Tibial nerve (tissue), 3 donors: Measurements from ENCODE around the gene LHX2.

Experiments
- POLR2A ChIP-seq, 2 donors: fragments of 450-650 bp; IDR thresholded peaks; one replicate each; pipeline ENCODE4 v1.6.1; 2017; ENCODE audit warnings: antibody characterized with exemption in 2 of 2, mild to moderate bottlenecking in 2 of 2, moderate library complexity in 2 of 2
- TF ChIP-seq, protein P1 (sequence below), 5 experiments: fragments of 200-600 bp in 3 of 5; fragments of 450-650 bp in 2 of 5; sonication (generic) in 3 of 5; IDR thresholded peaks; one replicate each; pipeline ENCODE4 v1.5.1; 2016 to 2019; ENCODE audit warnings: antibody characterized with exemption in 5 of 5, mild to moderate bottlenecking in 3 of 5, moderate library complexity in 2 of 5

DNA sequence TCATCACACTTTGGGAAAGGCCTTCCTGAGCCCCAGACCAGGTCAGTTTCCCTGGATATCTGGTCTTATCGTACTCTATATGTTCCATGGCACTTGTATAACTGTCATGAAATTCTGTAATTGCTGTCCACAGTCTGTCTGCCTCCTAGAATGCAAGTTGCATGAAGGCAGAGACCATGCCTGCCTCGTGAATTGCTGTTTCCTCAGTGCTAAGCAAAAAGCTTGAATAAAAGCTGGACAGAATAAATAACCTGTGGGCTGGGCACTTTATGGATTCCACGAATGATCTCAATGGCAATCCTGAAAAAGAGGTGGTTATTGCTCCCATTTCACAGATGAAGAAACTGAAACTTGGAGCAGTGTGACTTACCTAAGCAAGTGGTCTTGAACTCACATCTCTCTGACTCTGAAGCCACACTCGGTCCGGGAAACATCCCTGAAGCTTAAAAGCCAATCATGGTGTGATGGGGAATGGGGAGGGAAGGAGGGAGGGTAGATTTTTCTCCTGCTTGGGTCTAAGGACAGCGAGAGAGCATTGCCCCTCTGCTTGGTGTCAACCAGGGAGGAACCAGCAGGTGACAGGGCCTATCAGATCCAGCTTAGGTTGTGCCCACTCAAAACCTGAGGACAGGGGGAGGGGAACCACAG is 13.2 kb upstream of the LHX2 start:
- TF ChIP-seq, protein P1, sequence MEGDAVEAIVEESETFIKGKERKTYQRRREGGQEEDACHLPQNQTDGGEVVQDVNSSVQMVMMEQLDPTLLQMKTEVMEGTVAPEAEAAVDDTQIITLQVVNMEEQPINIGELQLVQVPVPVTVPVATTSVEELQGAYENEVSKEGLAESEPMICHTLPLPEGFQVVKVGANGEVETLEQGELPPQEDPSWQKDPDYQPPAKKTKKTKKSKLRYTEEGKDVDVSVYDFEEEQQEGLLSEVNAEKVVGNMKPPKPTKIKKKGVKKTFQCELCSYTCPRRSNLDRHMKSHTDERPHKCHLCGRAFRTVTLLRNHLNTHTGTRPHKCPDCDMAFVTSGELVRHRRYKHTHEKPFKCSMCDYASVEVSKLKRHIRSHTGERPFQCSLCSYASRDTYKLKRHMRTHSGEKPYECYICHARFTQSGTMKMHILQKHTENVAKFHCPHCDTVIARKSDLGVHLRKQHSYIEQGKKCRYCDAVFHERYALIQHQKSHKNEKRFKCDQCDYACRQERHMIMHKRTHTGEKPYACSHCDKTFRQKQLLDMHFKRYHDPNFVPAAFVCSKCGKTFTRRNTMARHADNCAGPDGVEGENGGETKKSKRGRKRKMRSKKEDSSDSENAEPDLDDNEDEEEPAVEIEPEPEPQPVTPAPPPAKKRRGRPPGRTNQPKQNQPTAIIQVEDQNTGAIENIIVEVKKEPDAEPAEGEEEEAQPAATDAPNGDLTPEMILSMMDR (IDR thresholded peaks at IDR 0.05), result no peak
- TF ChIP-seq POLR2A (IDR thresholded peaks at IDR 0.05), result no peak
